Transverse colon (tissue), 3 donors: ENCODE results near the gene TNS3.

Source experiments
- EP300 ChIP-seq: sonication (generic); formaldehyde crosslinking; IDR thresholded peaks from one replicate; pipeline ENCODE4 v1.6.1; 2017; ENCODE audit warnings: antibody characterized with exemption, low read depth
- POLR2A ChIP-seq: fragments of 450-650 bp; IDR thresholded peaks from one replicate; pipeline ENCODE4 v1.6.1; 2016; ENCODE audit warnings: antibody characterized with exemption, mild to moderate bottlenecking, moderate library complexity
- TF ChIP-seq, protein P1 (sequence below), 5 experiments: fragments of 200-600 bp in 3 of 5; fragments of 450-650 bp in 2 of 5; sonication (generic) in 3 of 5; IDR thresholded peaks; 1 replicate in 2 of 5; 2 replicates in 3 of 5; pipeline ENCODE4 v1.5.1; 2016 to 2017; ENCODE audit warnings: antibody characterized with exemption in 5 of 5, inconsistent platforms in 3 of 5, mild to moderate bottlenecking in 2 of 5, moderate library complexity in 1 of 5

DNA sequence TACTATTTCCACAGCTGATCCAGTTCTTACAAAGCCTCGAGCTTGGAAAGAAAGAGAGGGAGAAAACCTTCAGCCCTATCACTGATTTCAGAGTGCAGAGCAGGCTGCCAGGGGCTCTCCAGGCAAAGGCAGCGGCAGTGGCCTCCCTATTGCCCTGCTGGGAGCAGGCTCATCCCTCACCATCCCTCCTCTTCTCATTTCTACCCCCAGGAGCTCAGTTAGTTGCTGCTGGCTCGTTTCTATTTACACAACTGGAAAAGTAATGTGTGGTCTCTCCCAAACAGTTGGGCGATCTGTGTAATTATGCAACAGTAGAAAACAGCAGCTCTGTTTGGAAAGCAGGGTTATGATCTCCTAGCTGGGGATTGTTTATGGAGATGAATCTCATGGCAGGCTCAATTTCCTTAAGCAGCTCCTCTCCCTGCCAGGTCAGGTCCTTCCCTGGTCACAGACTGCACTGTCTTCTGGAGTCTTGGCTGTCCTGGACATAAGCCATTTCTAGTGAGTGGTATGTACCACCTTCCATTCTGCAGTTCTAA is 28.7 kb upstream of the TNS3 start:
- TF ChIP-seq, protein P1, sequence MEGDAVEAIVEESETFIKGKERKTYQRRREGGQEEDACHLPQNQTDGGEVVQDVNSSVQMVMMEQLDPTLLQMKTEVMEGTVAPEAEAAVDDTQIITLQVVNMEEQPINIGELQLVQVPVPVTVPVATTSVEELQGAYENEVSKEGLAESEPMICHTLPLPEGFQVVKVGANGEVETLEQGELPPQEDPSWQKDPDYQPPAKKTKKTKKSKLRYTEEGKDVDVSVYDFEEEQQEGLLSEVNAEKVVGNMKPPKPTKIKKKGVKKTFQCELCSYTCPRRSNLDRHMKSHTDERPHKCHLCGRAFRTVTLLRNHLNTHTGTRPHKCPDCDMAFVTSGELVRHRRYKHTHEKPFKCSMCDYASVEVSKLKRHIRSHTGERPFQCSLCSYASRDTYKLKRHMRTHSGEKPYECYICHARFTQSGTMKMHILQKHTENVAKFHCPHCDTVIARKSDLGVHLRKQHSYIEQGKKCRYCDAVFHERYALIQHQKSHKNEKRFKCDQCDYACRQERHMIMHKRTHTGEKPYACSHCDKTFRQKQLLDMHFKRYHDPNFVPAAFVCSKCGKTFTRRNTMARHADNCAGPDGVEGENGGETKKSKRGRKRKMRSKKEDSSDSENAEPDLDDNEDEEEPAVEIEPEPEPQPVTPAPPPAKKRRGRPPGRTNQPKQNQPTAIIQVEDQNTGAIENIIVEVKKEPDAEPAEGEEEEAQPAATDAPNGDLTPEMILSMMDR (IDR thresholded peaks at IDR 0.05): no peak
- TF ChIP-seq EP300 (no peak), POLR2A (no peak)
